Measurements from ENCODE around the gene EXT2. TPM values are rescaled to one million over a fixed set of nuclear protein-coding genes. Genes with fewer than 3 reads are reported as not detected.

Gene EXT2
- total and polyA plus RNA-seq, 2 experiments from 2014 or later = 15.9 to 48.6 TPM

DNA sequence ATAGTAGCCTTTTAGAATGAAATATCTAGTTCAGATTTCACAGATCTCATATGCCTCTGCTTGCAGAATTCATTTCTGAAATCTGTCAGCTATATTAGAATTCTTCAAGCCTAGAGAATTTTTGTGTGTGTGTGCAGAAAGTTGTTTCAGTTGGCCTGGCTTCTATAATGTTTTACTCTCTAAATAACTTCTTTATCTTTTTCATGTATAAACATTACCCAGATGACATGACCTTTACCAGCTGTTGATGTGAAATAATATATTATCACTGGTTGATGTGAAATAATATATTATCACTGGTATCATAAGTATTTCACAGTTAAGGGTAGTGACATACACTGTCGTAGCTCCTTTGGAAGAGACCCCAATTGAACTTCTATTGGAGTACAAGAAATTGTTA, 141.7 kb downstream of the EXT2 start:
- H3K9me3 Mint-ChIP-seq = no peaks in the 10 kb centered on the region
- Histone ChIP-seq H3K4me3 (no peak overlapping the region), H3K4me2 (no peak overlapping the region), H4K20me1 (replicated peaks; ENCODE audit: insufficient read depth) (no peaks in the 10 kb centered on the region), H2AFZ (no peak overlapping the region), H3K79me2 (replicated peaks; ENCODE audit: insufficient read depth) (no peaks in the 10 kb centered on the region), H3K27ac (ENCODE audit: low read depth) (no peak overlapping the region), H3F3A (replicated peaks; ENCODE audit: low read depth) (no peaks in the 10 kb centered on the region), H3K9me2 (ENCODE audit: insufficient read depth) (0 out of 2 replicates have a peak, but pooled peaks cover 8% of the 10 kb centered on the region), H3K4me1 (ENCODE audit: insufficient read depth) (no peaks in the 10 kb centered on the region), H3K36me3 (ENCODE audit: insufficient read depth) (no peaks in the 10 kb centered on the region), H3K27me3 (ENCODE audit: insufficient read depth) (no peaks in the 10 kb centered on the region)
- no peak overlapping the region for H3K4me3 Mint-ChIP-seq
- TF ChIP-seq JUNB (IDR thresholded peaks at IDR 0.05; ENCODE audit: unreplicated experiment) = no peak
- no peak for TF ChIP-seq ZNF331 (CRISPR knock-in tag; IDR thresholded peaks at IDR 0.05; ENCODE audit: low read depth)
- TF ChIP-seq STAT1 (IDR thresholded peaks at IDR 0.05; ENCODE audit: unreplicated experiment) = no peak
- TF ChIP-seq, protein P1, sequence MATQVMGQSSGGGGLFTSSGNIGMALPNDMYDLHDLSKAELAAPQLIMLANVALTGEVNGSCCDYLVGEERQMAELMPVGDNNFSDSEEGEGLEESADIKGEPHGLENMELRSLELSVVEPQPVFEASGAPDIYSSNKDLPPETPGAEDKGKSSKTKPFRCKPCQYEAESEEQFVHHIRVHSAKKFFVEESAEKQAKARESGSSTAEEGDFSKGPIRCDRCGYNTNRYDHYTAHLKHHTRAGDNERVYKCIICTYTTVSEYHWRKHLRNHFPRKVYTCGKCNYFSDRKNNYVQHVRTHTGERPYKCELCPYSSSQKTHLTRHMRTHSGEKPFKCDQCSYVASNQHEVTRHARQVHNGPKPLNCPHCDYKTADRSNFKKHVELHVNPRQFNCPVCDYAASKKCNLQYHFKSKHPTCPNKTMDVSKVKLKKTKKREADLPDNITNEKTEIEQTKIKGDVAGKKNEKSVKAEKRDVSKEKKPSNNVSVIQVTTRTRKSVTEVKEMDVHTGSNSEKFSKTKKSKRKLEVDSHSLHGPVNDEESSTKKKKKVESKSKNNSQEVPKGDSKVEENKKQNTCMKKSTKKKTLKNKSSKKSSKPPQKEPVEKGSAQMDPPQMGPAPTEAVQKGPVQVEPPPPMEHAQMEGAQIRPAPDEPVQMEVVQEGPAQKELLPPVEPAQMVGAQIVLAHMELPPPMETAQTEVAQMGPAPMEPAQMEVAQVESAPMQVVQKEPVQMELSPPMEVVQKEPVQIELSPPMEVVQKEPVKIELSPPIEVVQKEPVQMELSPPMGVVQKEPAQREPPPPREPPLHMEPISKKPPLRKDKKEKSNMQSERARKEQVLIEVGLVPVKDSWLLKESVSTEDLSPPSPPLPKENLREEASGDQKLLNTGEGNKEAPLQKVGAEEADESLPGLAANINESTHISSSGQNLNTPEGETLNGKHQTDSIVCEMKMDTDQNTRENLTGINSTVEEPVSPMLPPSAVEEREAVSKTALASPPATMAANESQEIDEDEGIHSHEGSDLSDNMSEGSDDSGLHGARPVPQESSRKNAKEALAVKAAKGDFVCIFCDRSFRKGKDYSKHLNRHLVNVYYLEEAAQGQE (IDR thresholded peaks at IDR 0.05; ENCODE audit: unreplicated experiment) = no peak
- TF ChIP-seq, protein P2, sequence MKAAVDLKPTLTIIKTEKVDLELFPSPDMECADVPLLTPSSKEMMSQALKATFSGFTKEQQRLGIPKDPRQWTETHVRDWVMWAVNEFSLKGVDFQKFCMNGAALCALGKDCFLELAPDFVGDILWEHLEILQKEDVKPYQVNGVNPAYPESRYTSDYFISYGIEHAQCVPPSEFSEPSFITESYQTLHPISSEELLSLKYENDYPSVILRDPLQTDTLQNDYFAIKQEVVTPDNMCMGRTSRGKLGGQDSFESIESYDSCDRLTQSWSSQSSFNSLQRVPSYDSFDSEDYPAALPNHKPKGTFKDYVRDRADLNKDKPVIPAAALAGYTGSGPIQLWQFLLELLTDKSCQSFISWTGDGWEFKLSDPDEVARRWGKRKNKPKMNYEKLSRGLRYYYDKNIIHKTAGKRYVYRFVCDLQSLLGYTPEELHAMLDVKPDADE (IDR thresholded peaks at IDR 0.05) = no peak
- no peak for TF ChIP-seq ZNF114 (CRISPR knock-in tag; IDR thresholded peaks at IDR 0.05)
- no peak for TF ChIP-seq EZH2phosphoT487 (IDR thresholded peaks at IDR 0.05; ENCODE audit: unreplicated experiment)
- TF ChIP-seq, protein P3, sequence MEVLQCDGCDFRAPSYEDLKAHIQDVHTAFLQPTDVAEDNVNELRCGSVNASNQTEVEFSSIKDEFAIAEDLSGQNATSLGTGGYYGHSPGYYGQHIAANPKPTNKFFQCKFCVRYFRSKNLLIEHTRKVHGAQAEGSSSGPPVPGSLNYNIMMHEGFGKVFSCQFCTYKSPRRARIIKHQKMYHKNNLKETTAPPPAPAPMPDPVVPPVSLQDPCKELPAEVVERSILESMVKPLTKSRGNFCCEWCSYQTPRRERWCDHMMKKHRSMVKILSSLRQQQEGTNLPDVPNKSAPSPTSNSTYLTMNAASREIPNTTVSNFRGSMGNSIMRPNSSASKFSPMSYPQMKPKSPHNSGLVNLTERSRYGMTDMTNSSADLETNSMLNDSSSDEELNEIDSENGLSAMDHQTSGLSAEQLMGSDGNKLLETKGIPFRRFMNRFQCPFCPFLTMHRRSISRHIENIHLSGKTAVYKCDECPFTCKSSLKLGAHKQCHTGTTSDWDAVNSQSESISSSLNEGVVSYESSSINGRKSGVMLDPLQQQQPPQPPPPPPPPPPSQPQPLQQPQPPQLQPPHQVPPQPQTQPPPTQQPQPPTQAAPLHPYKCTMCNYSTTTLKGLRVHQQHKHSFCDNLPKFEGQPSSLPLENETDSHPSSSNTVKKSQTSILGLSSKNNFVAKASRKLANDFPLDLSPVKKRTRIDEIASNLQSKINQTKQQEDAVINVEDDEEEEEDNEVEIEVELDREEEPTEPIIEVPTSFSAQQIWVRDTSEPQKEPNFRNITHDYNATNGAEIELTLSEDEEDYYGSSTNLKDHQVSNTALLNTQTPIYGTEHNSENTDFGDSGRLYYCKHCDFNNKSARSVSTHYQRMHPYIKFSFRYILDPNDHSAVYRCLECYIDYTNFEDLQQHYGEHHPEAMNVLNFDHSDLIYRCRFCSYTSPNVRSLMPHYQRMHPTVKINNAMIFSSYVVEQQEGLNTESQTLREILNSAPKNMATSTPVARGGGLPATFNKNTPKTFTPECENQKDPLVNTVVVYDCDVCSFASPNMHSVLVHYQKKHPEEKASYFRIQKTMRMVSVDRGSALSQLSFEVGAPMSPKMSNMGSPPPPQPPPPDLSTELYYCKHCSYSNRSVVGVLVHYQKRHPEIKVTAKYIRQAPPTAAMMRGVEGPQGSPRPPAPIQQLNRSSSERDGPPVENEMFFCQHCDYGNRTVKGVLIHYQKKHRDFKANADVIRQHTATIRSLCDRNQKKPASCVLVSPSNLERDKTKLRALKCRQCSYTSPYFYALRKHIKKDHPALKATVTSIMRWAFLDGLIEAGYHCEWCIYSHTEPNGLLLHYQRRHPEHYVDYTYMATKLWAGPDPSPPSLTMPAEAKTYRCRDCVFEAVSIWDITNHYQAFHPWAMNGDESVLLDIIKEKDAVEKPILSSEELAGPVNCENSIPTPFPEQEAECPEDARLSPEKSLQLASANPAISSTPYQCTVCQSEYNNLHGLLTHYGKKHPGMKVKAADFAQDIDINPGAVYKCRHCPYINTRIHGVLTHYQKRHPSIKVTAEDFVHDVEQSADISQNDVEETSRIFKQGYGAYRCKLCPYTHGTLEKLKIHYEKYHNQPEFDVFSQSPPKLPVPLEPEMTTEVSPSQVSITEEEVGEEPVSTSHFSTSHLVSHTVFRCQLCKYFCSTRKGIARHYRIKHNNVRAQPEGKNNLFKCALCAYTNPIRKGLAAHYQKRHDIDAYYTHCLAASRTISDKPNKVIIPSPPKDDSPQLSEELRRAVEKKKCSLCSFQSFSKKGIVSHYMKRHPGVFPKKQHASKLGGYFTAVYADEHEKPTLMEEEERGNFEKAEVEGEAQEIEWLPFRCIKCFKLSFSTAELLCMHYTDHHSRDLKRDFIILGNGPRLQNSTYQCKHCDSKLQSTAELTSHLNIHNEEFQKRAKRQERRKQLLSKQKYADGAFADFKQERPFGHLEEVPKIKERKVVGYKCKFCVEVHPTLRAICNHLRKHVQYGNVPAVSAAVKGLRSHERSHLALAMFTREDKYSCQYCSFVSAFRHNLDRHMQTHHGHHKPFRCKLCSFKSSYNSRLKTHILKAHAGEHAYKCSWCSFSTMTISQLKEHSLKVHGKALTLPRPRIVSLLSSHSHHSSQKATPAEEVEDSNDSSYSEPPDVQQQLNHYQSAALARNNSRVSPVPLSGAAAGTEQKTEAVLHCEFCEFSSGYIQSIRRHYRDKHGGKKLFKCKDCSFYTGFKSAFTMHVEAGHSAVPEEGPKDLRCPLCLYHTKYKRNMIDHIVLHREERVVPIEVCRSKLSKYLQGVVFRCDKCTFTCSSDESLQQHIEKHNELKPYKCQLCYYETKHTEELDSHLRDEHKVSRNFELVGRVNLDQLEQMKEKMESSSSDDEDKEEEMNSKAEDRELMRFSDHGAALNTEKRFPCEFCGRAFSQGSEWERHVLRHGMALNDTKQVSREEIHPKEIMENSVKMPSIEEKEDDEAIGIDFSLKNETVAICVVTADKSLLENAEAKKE (CRISPR knock-in tag; IDR thresholded peaks at IDR 0.05) = no peak
- TF ChIP-seq EZH2 (IDR thresholded peaks at IDR 0.05; ENCODE audit: low read depth, unreplicated experiment) = no peak
- TF ChIP-seq CREB1 (CRISPR knock-in tag; IDR thresholded peaks at IDR 0.05; ENCODE audit: low read depth) = no peak
- TF ChIP-seq, protein P4, sequence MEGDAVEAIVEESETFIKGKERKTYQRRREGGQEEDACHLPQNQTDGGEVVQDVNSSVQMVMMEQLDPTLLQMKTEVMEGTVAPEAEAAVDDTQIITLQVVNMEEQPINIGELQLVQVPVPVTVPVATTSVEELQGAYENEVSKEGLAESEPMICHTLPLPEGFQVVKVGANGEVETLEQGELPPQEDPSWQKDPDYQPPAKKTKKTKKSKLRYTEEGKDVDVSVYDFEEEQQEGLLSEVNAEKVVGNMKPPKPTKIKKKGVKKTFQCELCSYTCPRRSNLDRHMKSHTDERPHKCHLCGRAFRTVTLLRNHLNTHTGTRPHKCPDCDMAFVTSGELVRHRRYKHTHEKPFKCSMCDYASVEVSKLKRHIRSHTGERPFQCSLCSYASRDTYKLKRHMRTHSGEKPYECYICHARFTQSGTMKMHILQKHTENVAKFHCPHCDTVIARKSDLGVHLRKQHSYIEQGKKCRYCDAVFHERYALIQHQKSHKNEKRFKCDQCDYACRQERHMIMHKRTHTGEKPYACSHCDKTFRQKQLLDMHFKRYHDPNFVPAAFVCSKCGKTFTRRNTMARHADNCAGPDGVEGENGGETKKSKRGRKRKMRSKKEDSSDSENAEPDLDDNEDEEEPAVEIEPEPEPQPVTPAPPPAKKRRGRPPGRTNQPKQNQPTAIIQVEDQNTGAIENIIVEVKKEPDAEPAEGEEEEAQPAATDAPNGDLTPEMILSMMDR (conservative IDR thresholded peaks at IDR 0.05; ENCODE audit: low read depth in 2 of 2) = no peak
- TF ChIP-seq NANOG (IDR thresholded peaks at IDR 0.05; ENCODE audit: borderline replicate concordance) = no peak
- TF ChIP-seq POLR2AphosphoS5 (IDR thresholded peaks at IDR 0.05; ENCODE audit: low read depth) = no peak
- H3K27ac Mint-ChIP-seq = no peak overlapping the region
- peaks cover 7% of the 10 kb centered on the region for H3K4me1 Mint-ChIP-seq
- no peaks in the 10 kb centered on the region for H3K27me3 Mint-ChIP-seq (ENCODE audit: insufficient read depth, low read depth, poor library complexity)
- no peak for ATAC-seq
- DNase-seq (ENCODE audit: low spot score) = no peak
- peaks cover 13% of the 10 kb centered on the region for H3K36me3 Mint-ChIP-seq (ENCODE audit: low read depth)
